Stimulated activated effector memory CD8-positive, alpha-beta T cell treated with anti-CD3 and anti-CD28 coated beads, Interleukin-12 subunit alpha, Interleukin-12 subunit beta, amount 100 ng/mL, for 72 hours (primary cell): ENCODE results near the gene LAMB1.

Experiments
- ATAC-seq: fragments of 150-1000 bp; cut with Tn5 transposase; 2 replicates; pipeline ENCODE4 v1.10.0; 2021
- DNase-seq, 2 donors: peaks; one replicate each; pipeline ENCODE4 v3.0.0; 2021 to 2022; ENCODE audit warnings: low spot score in 2 of 2
- H3K27ac Mint-ChIP-seq: one replicate; pipeline ENCODE4 v1.8.0; 2022; ENCODE audit warnings: mild to moderate bottlenecking, mixed read lengths
- H3K36me3 Mint-ChIP-seq: one replicate; pipeline ENCODE4 v1.8.0; 2022; ENCODE audit warnings: mild to moderate bottlenecking, mixed read lengths
- H3K4me1 Mint-ChIP-seq: one replicate; pipeline ENCODE4 v1.8.0; 2022; ENCODE audit warnings: mixed read lengths
- H3K4me3 Mint-ChIP-seq: one replicate; pipeline ENCODE4 v1.8.0; 2022; ENCODE audit warnings: mild to moderate bottlenecking, mixed read lengths
- H3K9me3 Mint-ChIP-seq: one replicate; pipeline ENCODE4 v1.8.0; 2022; ENCODE audit warnings: mixed read lengths

Gene LAMB1

DNA sequence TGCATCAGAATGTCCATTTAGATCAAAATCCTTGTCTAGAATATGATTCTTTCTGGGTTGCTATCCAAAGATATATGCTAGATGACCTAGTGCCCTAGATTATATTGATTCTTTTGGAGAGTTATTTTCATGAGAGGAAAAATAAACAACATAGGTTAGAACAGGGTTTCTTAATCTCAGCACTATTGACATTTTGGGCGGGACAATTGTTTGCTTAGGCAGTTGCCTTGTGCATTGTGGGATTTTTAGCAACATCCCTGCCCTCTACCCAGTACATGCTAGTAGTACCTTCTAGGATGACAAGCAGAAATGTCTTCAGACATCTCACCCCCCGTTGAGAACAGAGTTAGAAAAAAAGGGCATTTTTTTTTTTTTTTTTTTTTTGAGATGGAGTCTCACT lies 25.1 kb upstream of the LAMB1 start:
- DNase-seq (no peak), ATAC-seq (no peak)
- no peak overlapping the region for H3K4me3 Mint-ChIP-seq
- H3K4me1 Mint-ChIP-seq, result no peaks in the 10 kb centered on the region
- H3K36me3 Mint-ChIP-seq, result no peaks in the 10 kb centered on the region
- H3K9me3 Mint-ChIP-seq, result no peaks in the 10 kb centered on the region
- no peak overlapping the region for H3K27ac Mint-ChIP-seq

DNA sequence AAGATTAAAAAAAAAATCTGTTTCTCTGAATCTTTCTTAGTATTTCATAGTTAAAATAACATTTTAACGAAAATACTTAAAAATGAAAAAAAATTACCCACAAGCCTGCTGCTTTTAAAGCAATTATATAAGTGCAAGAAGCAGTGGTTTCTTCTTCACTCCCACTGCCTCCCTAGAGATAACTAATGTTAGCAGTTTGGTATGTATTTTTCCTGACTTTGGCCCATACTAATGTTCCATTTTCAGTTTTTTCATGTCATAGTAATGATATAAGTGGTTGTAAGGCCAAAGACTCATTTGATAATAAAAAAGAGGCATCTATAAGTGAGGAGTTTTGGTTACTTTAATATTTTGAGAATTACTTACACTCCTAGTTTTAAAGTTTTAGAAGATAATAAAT lies 24.3 kb upstream of the LAMB1 start:
- no peak overlapping the region for H3K4me3 Mint-ChIP-seq

DNA sequence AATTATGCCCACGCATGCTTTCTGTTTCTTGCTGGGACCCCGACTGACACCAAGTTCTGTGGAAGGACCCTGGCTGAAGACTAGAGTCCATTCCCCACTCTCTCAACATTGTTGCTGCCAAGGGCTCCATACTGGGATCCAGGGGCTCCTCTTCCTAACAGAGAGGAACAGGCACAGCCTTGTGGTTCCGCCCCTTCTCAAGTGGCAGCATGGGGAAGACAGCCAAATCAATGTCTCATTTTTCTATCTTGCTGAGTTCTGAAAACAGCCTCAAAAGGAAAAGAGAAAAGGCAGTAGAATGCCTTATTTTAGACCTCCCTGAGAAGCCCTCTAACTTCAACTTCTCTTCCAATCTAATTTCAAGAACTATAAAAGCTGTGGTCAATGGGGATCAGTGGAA lies 23.7 kb upstream of the LAMB1 start:
- Mint-ChIP-seq H3K36me3 (no peaks in the 10 kb centered on the region), H3K4me1 (no peaks in the 10 kb centered on the region), H3K27ac (no peak overlapping the region), H3K4me3 (no peak overlapping the region), H3K9me3 (no peaks in the 10 kb centered on the region)
- DNase-seq (no peak), ATAC-seq (no peak)

More for the DNA sequence above, 24.3 kb upstream of the LAMB1 start:
- no peak for DNase-seq
- Mint-ChIP-seq H3K27ac (no peak overlapping the region), H3K36me3 (no peaks in the 10 kb centered on the region), H3K9me3 (no peaks in the 10 kb centered on the region), H3K4me1 (no peaks in the 10 kb centered on the region)
- no peak for ATAC-seq

DNA sequence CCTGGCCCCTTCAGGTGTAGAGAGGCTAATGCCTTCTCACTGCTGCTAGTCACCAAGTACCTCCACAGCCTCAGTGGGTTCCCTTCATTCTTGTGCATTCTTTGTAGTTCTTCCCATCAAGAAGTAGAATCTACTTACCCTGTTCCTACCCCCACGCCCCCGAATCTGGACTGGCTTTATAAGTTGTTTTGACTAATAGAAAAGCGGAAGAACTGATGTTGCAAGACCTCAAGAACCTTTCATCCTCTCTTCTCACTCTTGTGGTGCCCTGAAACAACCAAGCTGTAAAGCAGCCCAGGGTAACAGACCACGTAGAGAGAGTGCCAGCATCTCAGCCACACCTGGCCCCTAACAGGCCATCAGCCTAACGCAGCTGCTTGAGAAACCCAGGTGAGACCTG lies 23.2 kb upstream of the LAMB1 start:
- ATAC-seq (no peak), DNase-seq (no peak)
- Mint-ChIP-seq H3K36me3 (no peaks in the 10 kb centered on the region), H3K4me3 (no peak overlapping the region), H3K4me1 (no peaks in the 10 kb centered on the region), H3K27ac (no peak overlapping the region), H3K9me3 (no peaks in the 10 kb centered on the region)

DNA sequence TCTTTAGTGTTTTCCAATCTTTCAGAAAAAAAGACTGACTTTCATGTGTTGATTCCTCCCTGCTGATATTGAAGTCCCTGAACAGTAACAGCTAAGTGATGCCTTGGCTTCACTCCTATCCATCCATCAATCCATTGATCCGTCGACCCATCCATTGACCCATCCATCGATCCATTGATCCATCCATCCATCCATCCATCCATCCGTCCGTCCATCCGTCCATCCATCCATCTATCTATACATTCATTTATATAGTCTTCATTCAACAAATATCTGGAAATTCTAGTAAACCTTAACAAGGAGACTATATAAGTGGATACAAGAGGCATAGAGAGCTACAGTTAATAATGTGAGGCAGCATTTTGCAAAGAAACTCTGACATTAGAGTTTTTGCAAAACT lies 21.6 kb upstream of the LAMB1 start:
- H3K36me3 Mint-ChIP-seq, result no peaks in the 10 kb centered on the region
- ATAC-seq, result no peak
- DNase-seq, result no peak
- no peaks in the 10 kb centered on the region for H3K4me1 Mint-ChIP-seq
- H3K27ac Mint-ChIP-seq, result no peak overlapping the region
- no peaks in the 10 kb centered on the region for H3K9me3 Mint-ChIP-seq
- H3K4me3 Mint-ChIP-seq, result no peak overlapping the region

DNA sequence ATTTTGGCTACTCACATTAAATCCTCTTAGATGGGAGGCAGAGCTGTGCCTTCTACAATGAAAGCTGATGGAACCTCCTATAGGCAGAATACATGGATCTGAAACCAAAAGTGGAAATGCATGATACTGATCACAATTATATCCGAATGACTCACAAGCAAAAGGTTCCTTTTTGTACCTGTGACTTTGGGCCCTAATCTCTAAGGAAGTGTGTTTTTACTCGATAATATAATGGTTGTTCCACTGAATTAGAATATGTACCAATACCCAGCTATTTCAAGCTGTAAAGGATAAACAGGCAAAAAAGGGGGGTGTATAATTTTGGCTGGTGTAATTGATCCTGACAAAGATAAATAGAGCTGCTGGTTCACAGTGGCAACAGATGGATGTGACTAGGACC lies 17.6 kb upstream of the LAMB1 start:
- Mint-ChIP-seq H3K4me1 (no peaks in the 10 kb centered on the region), H3K9me3 (no peaks in the 10 kb centered on the region)

DNA sequence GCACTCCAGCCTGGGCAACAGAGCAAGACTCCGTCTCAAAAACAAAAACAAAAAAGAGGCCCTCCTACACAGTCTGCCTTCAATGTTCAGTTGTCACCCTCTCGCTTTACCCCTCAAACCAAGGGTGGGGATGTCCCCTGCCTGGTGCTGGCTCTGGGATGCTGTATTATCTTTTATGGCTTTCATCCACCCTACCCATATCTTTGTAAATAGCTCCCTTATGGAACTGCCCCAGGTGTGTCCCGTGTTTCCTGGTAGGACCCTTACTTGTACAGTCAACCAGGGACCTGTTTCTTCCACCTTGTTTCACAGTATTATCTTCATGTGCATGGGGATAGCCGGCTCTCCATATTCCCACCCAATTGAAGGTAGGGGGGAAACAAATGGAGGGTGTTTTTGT lies 15.7 kb upstream of the LAMB1 start:
- no peak overlapping the region for H3K27ac Mint-ChIP-seq
- H3K9me3 Mint-ChIP-seq, result no peaks in the 10 kb centered on the region
- H3K36me3 Mint-ChIP-seq, result no peaks in the 10 kb centered on the region
- no peak overlapping the region for H3K4me3 Mint-ChIP-seq
- peak; percentile 40 for ATAC-seq
- no peaks in the 10 kb centered on the region for H3K4me1 Mint-ChIP-seq
- no peak for DNase-seq

More for the DNA sequence above, 17.6 kb upstream of the LAMB1 start:
- Mint-ChIP-seq H3K36me3 (no peaks in the 10 kb centered on the region), H3K4me3 (no peak overlapping the region), H3K27ac (no peak overlapping the region)
- no peak for DNase-seq
- no peak for ATAC-seq

DNA sequence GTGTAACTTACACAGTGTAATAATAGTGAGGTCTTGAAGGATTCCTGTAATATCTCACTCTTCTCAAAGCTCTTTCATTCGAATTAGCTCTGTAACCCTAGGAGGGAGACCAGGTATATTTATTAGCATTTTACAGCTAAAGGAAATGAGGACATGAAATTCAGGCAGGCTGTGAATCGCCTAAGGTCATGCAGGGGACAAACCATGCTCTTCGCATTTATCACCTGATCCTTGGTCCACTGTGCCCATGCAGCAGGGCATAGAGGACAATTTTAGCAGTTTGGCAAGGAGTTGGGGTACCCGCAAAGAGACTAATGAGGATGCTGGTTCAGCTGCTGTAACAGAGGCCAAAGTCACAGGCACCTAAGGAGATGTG lies 14.8 kb upstream of the LAMB1 start:
- Mint-ChIP-seq H3K9me3 (no peaks in the 10 kb centered on the region), H3K4me3 (no peak overlapping the region), H3K4me1 (no peaks in the 10 kb centered on the region), H3K27ac (no peak overlapping the region), H3K36me3 (no peaks in the 10 kb centered on the region)
- DNase-seq (no peak), ATAC-seq (no peak)

DNA sequence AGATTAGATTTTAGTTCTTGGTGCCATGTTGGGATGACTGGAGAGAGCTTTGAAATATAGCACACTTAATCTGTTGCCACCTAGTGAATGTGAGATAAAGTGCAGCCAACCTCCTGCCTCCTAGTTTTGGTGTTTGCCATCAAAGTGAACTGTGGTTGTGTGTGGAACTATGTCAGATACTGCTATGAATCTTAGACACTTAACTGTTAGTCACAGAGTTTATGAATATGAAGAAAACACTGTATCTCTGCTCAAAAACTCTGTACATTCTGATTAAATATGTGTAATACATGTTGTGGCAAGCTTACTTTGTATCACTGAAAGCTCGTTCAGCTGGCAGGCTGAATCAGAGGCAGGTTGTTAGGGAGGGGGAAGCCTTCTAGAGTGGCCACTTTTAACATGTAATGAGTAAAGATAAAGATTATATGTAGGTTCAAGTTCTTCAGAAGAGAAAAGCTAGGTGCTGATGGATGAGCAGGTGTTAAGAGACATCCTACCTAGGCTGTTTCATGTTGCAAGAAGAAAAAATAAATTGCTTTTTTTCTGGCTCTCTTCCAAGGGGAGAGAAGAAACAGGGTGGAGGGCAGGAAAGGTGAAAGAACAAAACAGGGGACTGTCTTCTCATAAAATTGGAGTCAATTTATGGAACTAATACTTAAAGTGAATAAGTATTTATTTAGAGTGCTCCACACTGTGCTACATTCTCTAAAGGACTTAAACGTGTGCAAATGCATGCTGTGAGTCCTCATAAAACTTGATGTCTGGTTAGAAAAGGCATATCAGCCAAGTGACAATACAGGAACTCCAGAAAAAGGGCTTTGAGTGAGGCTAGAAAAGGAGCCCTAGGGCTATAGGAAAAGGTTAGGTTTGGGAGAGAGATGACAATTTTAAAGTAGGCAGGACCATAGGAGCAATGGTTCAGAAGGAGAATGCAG lies 14.1 kb upstream of the LAMB1 start:
- DNase-seq, result no peak
- H3K4me3 Mint-ChIP-seq, result no peak overlapping the region

DNA sequence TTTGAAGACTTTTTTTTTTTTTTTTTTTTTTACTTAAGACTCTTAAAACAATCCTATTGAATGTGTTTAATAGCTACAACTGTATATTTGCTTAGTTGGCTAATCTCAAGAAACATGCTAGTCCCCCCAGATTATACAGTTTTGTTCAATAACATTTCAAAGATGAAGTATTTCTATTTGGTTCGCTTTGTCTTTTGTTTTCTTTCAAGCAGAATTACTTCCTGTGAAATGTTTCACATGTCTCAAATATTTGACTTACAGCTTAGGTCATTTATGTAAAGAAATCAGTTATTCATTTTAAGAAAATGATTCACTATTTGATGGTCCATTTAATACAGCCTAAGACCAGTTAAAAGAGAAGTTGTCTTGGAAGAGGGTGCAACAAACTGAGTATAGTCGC lies 12.8 kb upstream of the LAMB1 start:
- no peak for DNase-seq
- Mint-ChIP-seq H3K27ac (no peak overlapping the region), H3K4me3 (no peak overlapping the region), H3K4me1 (no peaks in the 10 kb centered on the region), H3K9me3 (no peaks in the 10 kb centered on the region), H3K36me3 (no peaks in the 10 kb centered on the region)
- no peak for ATAC-seq

More for the DNA sequence above, 14.1 kb upstream of the LAMB1 start:
- no peak overlapping the region for H3K27ac Mint-ChIP-seq
- no peaks in the 10 kb centered on the region for H3K4me1 Mint-ChIP-seq
- H3K9me3 Mint-ChIP-seq, result no peaks in the 10 kb centered on the region
- H3K36me3 Mint-ChIP-seq, result no peaks in the 10 kb centered on the region
- peak; percentile 65 for ATAC-seq

DNA sequence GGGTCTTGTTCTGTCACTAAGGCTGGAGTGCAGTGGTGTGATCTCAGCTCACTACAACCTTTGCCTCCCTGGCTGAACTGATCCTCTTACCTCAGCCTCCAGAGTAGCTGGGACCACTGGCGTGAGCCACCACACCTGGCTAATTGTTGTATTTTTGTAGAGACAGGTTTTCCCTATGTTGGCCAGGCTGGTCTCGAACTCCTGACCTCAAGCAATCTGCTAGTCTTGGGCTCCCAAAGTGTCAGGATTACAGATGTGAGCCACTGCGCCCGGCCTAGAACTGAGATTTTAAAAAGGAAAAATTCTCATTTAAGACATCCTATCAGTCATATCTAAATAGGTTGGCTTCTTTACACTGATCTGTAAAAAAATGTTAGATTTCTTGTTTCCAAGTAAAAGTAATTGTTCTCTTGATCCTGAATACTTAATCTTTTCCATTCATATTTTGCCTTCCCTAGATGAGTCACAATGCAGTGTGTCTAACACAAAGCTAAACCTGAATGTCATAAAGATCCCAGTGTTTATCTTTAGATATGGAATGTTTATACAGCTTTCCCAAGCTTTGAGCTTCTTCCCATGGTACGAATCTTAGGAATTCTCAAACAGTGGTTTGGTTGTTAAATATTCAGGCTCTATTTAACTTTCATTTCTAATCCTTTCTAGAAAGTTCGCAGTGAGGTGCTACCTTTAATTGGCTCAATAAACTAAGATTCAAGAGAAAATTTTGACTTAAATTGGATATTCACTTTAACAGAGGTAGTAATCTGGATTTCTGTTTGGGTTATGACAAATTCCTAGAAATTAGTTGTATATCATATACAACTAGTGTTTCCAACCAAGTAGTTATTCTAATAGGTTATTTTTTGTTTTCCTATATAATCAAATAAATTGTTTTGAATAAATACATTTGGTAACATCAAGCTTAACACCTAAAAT lies 12.1 kb upstream of the LAMB1 start:
- Mint-ChIP-seq H3K4me3 (no peak overlapping the region), H3K27ac (no peak overlapping the region), H3K9me3 (no peaks in the 10 kb centered on the region), H3K4me1 (no peaks in the 10 kb centered on the region), H3K36me3 (no peaks in the 10 kb centered on the region)
- ATAC-seq, result no peak
- no peak for DNase-seq

DNA sequence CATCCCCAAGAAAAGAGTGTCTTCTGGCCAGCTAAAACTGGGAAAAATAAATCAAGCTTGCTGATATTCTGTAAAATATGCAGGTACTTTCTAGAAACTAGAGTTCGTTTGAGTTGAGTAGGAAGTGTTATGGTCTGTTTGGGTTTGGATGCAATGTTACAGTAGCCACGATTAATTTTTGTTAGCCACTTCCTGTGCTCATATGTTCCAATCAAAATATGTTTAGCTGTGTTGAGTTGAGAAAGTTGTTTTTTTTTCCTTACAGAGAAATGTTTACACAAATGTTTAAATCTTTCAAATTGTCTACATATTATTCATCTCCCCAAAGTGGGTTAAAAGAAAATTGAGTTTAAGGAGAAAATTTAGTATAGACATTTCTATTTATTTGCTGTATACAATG lies 11.3 kb upstream of the LAMB1 start:
- DNase-seq (no peak), ATAC-seq (no peak)
- H3K4me3 Mint-ChIP-seq, result no peak overlapping the region
- H3K9me3 Mint-ChIP-seq, result no peaks in the 10 kb centered on the region
- no peaks in the 10 kb centered on the region for H3K36me3 Mint-ChIP-seq
- H3K27ac Mint-ChIP-seq, result no peak overlapping the region
- H3K4me1 Mint-ChIP-seq, result no peaks in the 10 kb centered on the region

DNA sequence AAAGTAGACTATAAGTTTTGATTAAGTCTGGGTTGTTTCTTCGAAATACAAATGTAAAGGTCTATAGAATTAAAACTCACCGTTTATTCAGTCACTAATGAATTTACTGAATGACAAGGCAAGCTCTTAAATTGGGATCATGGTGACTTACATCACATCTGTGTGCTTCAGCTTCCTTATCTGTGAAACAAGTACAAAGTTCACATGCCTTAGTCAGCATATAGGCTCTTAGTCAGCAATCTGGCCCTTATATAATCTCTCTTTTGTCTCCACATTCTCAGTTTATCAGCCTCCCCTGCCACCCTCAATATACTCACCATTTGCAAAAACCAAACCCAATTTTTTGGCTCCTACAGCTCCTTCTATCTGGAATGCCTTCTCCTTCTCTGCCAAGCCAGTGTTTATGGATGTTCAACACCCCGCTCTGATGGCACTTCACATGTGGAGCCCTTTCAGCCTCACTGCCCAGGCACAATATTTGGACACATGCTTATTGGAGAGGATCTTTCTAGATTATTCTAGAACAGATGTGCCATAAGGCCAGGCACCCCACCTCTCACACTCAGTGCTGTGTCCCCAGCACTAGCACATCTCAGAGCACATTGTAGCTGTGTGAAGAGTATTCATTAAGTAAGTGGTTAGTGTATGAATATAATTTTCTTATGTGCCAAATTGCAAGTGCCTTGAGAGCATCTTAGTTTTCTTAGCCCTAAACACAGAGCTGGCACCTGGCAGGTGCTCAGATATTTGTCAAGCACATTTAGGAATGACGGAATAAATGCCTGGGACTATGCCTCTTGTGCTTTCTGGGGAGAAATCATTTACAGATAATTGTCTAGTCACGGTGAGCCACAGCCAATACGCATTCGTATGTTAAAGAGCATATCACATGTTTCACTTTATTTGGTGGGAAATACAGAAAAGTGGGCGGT lies 9.8 kb upstream of the LAMB1 start:
- no peaks in the 10 kb centered on the region for H3K9me3 Mint-ChIP-seq

DNA sequence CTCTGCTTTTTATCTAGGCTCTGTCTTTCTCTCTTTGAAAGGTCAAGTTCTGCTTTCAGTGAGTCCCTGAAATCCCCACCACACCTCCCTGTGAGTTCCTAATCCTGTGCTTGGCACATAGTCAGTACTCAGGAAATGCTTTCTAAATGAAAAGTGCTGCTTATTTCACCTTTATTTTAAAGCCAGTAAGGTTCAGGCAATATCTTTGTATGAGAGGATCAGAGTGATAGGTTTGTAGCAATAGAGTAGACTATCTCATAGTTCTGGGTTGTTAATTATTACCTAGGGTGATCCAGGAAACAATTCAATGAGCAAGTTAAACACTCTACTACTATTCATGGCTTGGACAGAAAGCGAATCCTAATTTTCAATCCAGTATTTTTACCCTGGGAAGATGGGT lies 7.4 kb upstream of the LAMB1 start:
- Mint-ChIP-seq H3K9me3 (no peaks in the 10 kb centered on the region), H3K4me1 (no peaks in the 10 kb centered on the region), H3K4me3 (no peak overlapping the region), H3K36me3 (no peaks in the 10 kb centered on the region), H3K27ac (no peak overlapping the region)
- ATAC-seq, result no peak
- no peak for DNase-seq

More for the DNA sequence above, 9.8 kb upstream of the LAMB1 start:
- H3K4me1 Mint-ChIP-seq, result no peaks in the 10 kb centered on the region
- no peak overlapping the region for H3K27ac Mint-ChIP-seq
- DNase-seq (no peak), ATAC-seq (no peak)
- no peak overlapping the region for H3K4me3 Mint-ChIP-seq
- no peaks in the 10 kb centered on the region for H3K36me3 Mint-ChIP-seq

DNA sequence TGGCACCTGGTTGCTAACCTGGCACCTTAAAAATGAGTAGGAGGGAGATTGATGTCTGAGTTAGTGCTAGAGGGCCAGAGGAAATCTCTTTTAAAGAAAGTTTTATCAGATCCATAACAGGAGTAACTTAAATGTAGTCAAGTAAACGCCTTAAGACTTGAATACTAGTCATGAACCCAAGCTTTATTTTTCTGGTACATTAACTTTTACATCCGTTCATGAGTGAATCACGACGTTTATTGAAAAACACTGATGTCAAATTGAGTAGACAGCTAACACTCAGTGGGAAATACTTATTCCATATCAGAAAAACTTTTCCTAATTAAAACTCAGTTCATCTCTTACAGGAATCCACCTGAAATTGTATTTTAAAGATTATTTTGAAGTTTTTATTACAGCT lies 6.9 kb upstream of the LAMB1 start:
- Mint-ChIP-seq H3K4me3 (no peak overlapping the region), H3K27ac (no peak overlapping the region), H3K36me3 (no peaks in the 10 kb centered on the region), H3K4me1 (no peaks in the 10 kb centered on the region), H3K9me3 (no peaks in the 10 kb centered on the region)
- DNase-seq, result no peak
- no peak for ATAC-seq
